Spinal cord (tissue), 10 donors: Measurements from ENCODE around the gene TTC38. TPM values are rescaled to one million over a fixed set of nuclear protein-coding genes. Genes with fewer than 3 reads are reported as not detected.
A peak's percentile ranks its signal among the peaks of the same experiment; 100 is the strongest.

Experiments used
- DNase-seq, 6 donors: peaks; one replicate each; pipeline versions ENCODE4 v3.0.0 to v3.0.0-alpha.2; 2013 to 2015; ENCODE audit warnings: low spot score in 6 of 6, low read depth in 4 of 6
- H3K27ac ChIP-seq: one replicate; pipeline ENCODE4 v1.5.1; 2013; ENCODE audit warnings: low read depth, low read length, control low read depth
- H3K27me3 ChIP-seq: one replicate; pipeline ENCODE4 v1.6.1; 2013; ENCODE audit warnings: low read length; ENCODE audit not compliant: control insufficient read depth, insufficient read depth
- H3K36me3 ChIP-seq: one replicate; pipeline ENCODE4 v1.6.1; 2013; ENCODE audit warnings: low read length; ENCODE audit not compliant: control insufficient read depth, insufficient read depth
- H3K4me1 ChIP-seq: one replicate; pipeline ENCODE4 v1.6.1; 2013; ENCODE audit warnings: low read length; ENCODE audit not compliant: control insufficient read depth, insufficient read depth
- H3K4me3 ChIP-seq: one replicate; pipeline ENCODE4 v1.5.1; 2013; ENCODE audit warnings: low read depth, low read length, control low read depth
- H3K9me3 ChIP-seq: one replicate; pipeline ENCODE4 v1.6.1; 2013; ENCODE audit warnings: low read length; ENCODE audit not compliant: control insufficient read depth, insufficient read depth
- WGBS: methylation state at CpG from one replicate; pipeline ENCODE4 v1.1.5; 2013; ENCODE audit warnings: missing lambda C conversion rate; ENCODE audit not compliant: insufficient coverage; 5-methylcytosine and 5-hydroxymethylcytosine counted together
- long read RNA-seq, 4 donors: transcript quantifications; one replicate each; lab custom pipeline, GENCODE V29; 2026
- polyA plus RNA-seq, 2 donors: library from polyadenylated mRNA; unstranded; fragments of 120-200 nt; gene quantifications; one replicate each; pipeline ENCODE4 v1.2.1, GENCODE V29; 2013; ENCODE audit not compliant: insufficient read length in 2 of 2
- total RNA-seq, 2 donors: library from RNA; depleted of rRNA in 1 of 2; stranded (reverse); fragments of 120-200 nt in 1 of 2; fragments of >200 nt in 1 of 2; gene quantifications; one replicate each; pipeline versions ENCODE4 v1.2.3 to v1.2.4, GENCODE V29; 2013 to 2014
- donor health status: healthy.

TTC38 gene
- 10 to 100 TPM; 15.6 to 30.5 TPM for total RNA-seq
- polyA plus RNA-seq: 10 to 100 TPM; 24.2 to 33.1 TPM
- long read RNA-seq, donor 1, transcript TTC38-201 (14 exons, 2,610 nt): major isoform, 8 of 8 reads
- long read RNA-seq, donor 1, partial matches to known transcripts: 0 of 8 reads
- long read RNA-seq, donor 1, other reads (novel, unspliced or antisense): 0 of 8 reads
- long read RNA-seq, donor 2: 0 reads
- long read RNA-seq, donor 3, partial matches to known transcripts: 0 of 2 reads
- long read RNA-seq, donor 3, other reads (novel, unspliced or antisense): 0 of 2 reads
- long read RNA-seq, donor 4, partial matches to known transcripts: 26 of 26 reads
- long read RNA-seq, donor 4, other reads (novel, unspliced or antisense): 0 of 26 reads

- peaks cover 6% of the 10 kb centered on the region for H3K27me3 ChIP-seq
- peak within 1 kb of the TSS; percentile 78 for H3K27ac ChIP-seq
- under 1% methylated on average over 74 of the region's 74 CpGs for WGBS
- peak; percentile 43 to 94 (median 77) for DNase-seq
- peak within 1 kb of the TSS; percentile 71 for H3K4me3 ChIP-seq
- no peaks in the 10 kb centered on the region for H3K9me3 ChIP-seq
- H3K36me3 ChIP-seq: peaks cover 20% of the 10 kb centered on the region
- peaks cover 25% of the 10 kb centered on the region for H3K4me1 ChIP-seq
These were observed at the start of gene TTC38 for GRCh38 chr22:46267431-46268279. Gene TTC38, plus strand, starts transcription at chr22:46268008. Its CDS starts 32 bp downstream, at chr22:46268040.

GRCh38 chr22:46219636-46220035 is 48.2 kb upstream of the TTC38 start:
- Histone ChIP-seq H3K4me3 (no peak overlapping the region), H3K9me3 (no peaks in the 10 kb centered on the region), H3K27me3 (no peaks in the 10 kb centered on the region), H3K4me1 (peaks cover 3% of the 10 kb centered on the region), H3K27ac (no peak overlapping the region), H3K36me3 (peaks cover 57% of the 10 kb centered on the region)
- 85% methylated on average over 9 of the region's 10 CpGs for WGBS
- no peak for DNase-seq

GRCh38 chr22:46220921-46221320 is 46.9 kb upstream of the TTC38 start:
- no peak for DNase-seq
- H3K4me1 ChIP-seq: peaks cover 3% of the 10 kb centered on the region
- no peak overlapping the region for H3K27ac ChIP-seq
- 90% methylated on average over 1 of the region's 5 CpGs for WGBS
- no peaks in the 10 kb centered on the region for H3K9me3 ChIP-seq
- H3K36me3 ChIP-seq: peaks cover 60% of the 10 kb centered on the region
- no peaks in the 10 kb centered on the region for H3K27me3 ChIP-seq
- H3K4me3 ChIP-seq: no peak overlapping the region

GRCh38 chr22:46224044-46224897 is 43.5 kb upstream of the TTC38 start:
- H3K27me3 ChIP-seq: no peaks in the 10 kb centered on the region
- no peaks in the 10 kb centered on the region for H3K9me3 ChIP-seq
- H3K27ac ChIP-seq: no peak overlapping the region
- peaks cover 51% of the 10 kb centered on the region for H3K36me3 ChIP-seq
- no peak for DNase-seq
- peaks cover 3% of the 10 kb centered on the region for H3K4me1 ChIP-seq
- no peak overlapping the region for H3K4me3 ChIP-seq
- 82% methylated on average over 21 of the region's 23 CpGs for WGBS

- Histone ChIP-seq H3K4me3 (no peak overlapping the region), H3K27me3 (no peaks in the 10 kb centered on the region), H3K27ac (no peak overlapping the region), H3K4me1 (peaks cover 3% of the 10 kb centered on the region), H3K9me3 (no peaks in the 10 kb centered on the region), H3K36me3 (peaks cover 47% of the 10 kb centered on the region)
- no peak for DNase-seq
- WGBS: 74% methylated on average over 10 of the region's 10 CpGs
These were observed 42.9 kb upstream of the TTC38 start for GRCh38 chr22:46224898-46225290.

- H3K27ac ChIP-seq: no peak overlapping the region
- no peak overlapping the region for H3K4me3 ChIP-seq
- H3K4me1 ChIP-seq: peaks cover 3% of the 10 kb centered on the region
- peaks cover 42% of the 10 kb centered on the region for H3K36me3 ChIP-seq
- no peaks in the 10 kb centered on the region for H3K27me3 ChIP-seq
- WGBS: 98% methylated on average over 7 of the region's 7 CpGs
- DNase-seq: no peak
- no peaks in the 10 kb centered on the region for H3K9me3 ChIP-seq
These were observed 42.2 kb upstream of the TTC38 start for GRCh38 chr22:46225631-46226030.

- Histone ChIP-seq H3K27ac (no peak overlapping the region), H3K9me3 (no peaks in the 10 kb centered on the region), H3K36me3 (peaks cover 34% of the 10 kb centered on the region), H3K4me1 (peaks cover 3% of the 10 kb centered on the region), H3K27me3 (no peaks in the 10 kb centered on the region), H3K4me3 (no peak overlapping the region)
- 95% methylated on average over 7 of the region's 7 CpGs for WGBS
- no peak for DNase-seq
These were observed 41.2 kb upstream of the TTC38 start for GRCh38 chr22:46226577-46226976.

GRCh38 chr22:46229701-46230100 is 38.1 kb upstream of the TTC38 start:
- WGBS: 98% methylated on average over 7 of the region's 8 CpGs
- Histone ChIP-seq H3K36me3 (peaks cover 33% of the 10 kb centered on the region), H3K27me3 (no peaks in the 10 kb centered on the region), H3K27ac (no peak overlapping the region), H3K4me1 (peaks cover 4% of the 10 kb centered on the region), H3K9me3 (no peaks in the 10 kb centered on the region), H3K4me3 (no peak overlapping the region)
- DNase-seq: no peak

- no peak overlapping the region for H3K4me3 ChIP-seq
- peaks cover 4% of the 10 kb centered on the region for H3K4me1 ChIP-seq
- peaks cover 29% of the 10 kb centered on the region for H3K36me3 ChIP-seq
- H3K9me3 ChIP-seq: no peaks in the 10 kb centered on the region
- H3K27ac ChIP-seq: no peak overlapping the region
- no peaks in the 10 kb centered on the region for H3K27me3 ChIP-seq
- DNase-seq: no peak
- WGBS: 82% methylated on average over 9 of the region's 13 CpGs
These were observed 37.4 kb upstream of the TTC38 start for GRCh38 chr22:46230262-46230901.
